Suppressor macrophage treated with lipopolysaccharide for 4 hours (primary cell): ENCODE measurements around the gene AGFG1.
"Not testable (repeated sequence)": the region's sequence is repeated elsewhere in the genome, so short reads cannot be mapped to it uniquely, and the experiment has no call there.

Experiments used
- DNase-seq: peaks from one replicate; pipeline ENCODE4 v3.0.0-alpha.2; 2020

The AGFG1 gene

GRCh38 chr2:227500301-227500630 is 28.3 kb downstream of the AGFG1 start:
- no peak for DNase-seq

- peak; percentile 40 for DNase-seq
These were observed 31.8 kb downstream of the AGFG1 start for GRCh38 chr2:227503433-227504406.

DNA sequence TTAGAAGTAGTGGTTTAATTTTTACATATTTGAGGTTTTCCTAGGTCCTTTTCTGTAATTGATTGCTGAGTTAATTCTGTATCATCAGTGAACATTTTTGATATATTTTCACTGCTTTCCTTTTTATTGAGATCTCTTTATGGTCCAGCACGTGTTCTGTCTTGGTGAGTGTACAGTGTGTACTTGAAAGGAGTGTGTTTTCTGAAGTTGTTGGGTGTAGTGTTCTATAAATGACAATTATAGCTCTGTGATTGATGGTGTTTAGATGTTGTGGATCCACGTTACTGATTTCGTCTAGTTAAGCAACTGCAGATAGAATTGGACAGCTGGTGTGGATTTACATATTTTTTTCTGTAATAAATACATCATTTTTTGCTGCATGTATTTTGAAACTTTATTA is 32.7 kb downstream of the AGFG1 start:
- DNase-seq, result no peak

DNA sequence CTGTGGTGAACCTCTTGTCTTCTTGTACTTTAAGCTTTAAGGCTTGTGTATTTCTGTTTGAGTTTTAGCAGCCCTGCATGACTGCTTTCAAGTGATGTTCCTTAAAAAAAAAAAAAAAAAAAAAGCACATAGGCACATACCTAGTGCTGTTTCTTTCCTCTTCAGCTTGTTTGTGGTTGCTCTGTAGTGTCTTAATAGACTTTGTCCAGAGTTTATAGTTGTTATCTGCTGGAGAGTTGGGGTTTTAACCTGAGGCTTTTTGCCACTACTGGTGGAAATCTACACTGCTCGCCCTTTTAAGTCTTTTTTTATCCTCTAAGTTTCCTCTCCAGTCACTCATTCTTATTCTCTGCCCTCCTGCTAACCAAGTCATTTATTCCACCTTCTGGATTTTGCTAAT is 34.5 kb downstream of the AGFG1 start:
- DNase-seq, result no peak

DNA sequence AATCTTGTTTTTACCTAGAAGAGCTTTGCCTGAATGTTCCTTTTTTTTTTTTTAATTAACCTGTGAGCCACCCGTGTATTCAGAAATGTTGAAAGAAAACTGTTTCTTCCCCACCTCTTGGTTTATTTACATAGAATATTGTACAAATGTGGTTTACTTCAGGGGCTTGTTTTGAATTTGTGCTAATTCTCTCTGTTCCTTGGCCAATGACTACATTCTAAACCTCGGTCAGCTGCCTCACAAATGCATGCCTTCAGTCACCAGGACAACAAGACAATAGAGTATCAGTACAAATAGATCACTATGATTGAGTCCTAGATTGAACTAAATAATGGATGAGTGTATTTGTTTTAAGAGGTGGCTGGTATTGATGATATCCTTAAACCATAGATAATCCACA is 36.0 kb downstream of the AGFG1 start:
- DNase-seq, result no peak

- peak; percentile 37 for DNase-seq
These were observed 37.1 kb downstream of the AGFG1 start for GRCh38 chr2:227509076-227509475.

- no peak for DNase-seq
These were observed 38.1 kb downstream of the AGFG1 start for GRCh38 chr2:227509824-227510619.

DNA sequence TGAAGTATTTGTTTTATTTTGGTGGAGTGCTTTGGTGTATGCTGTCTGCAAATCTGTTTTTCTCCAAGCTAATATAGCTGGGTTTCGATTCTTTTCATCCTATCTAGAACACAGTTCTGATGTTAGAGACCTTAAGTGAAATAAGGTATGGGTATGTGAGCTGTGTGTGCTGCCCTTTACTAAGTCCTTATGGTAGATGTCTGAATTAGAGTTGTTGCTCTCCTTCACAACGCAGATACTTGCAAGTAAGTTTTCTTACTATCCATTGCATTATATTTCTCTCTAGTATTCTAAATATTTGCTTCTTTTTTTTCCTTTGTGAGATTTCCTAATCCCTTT is 38.6 kb downstream of the AGFG1 start:
- DNase-seq, result no peak

DNA sequence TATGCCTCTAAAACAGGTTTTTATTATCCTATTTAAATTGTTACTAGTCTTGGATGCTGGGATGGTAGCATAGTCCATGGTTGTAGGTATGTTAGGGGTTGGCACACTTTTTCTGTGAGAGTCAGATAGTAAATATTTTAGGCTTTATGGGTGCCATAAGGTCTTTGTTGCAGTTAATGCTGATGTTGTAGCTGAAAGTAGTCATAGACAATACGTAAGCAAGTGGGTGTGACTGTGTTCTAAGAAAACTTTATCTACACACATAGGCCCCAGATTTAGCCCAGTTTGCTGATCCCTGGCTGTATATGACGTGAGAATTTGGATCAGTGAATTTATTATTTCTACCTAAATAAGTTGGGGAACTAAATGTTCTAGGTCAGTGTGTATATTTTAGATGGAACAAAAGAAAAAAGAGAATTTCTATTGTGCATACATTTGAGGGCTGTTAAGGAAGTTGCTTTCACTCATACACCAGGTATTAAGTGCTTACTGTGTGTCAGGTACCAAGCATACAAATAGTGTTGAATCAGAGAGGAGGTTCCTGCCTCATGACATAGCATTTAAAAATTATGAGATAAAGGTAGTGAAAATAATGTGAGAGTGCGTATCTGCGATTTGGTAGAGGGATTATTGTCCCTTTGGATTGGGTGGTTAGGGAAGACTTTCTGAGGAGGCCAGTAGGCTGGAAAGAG is 39.4 kb downstream of the AGFG1 start:
- DNase-seq, result no peak

DNA sequence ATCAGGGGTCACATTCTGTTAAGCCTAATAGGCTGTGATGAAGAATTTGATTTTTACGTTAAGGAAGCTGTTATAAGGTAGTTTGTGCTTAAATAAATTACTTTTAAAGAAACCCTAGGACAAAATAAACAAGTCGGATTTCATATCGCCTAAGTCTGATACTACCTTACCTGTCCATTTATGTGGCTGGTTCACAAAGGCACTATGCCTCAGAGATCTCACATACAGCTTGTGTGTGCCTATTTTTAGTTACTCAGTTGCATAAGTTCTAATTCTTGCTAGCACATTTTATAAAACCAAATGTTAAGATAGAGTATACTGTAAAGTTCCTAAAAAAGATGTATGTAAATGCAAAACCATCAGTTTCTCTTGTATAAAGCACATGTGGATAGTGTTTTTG is 40.0 kb downstream of the AGFG1 start:
- DNase-seq, result no peak

DNA sequence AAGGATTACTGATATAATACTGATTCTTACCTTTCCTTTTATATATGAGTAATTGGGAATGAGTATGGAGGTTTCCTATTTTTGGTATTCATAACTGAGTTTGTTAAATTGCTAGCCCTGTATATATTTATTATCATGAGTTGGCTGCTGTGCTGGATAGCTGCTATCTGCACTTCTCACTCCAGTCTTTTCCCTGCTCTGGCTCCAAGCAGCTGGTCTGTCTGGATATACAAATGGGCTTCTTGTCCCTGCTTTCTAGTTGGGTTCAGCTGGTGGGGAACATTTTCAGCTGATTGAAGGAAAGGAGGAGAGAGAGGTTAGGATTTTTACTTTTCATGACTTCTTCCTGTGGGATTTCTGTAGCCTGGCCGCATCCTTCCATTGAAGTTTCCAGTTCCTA is 41.2 kb downstream of the AGFG1 start:
- no peak for DNase-seq

GRCh38 chr2:227515742-227516141 is 43.8 kb downstream of the AGFG1 start:
- no peak for DNase-seq

DNA sequence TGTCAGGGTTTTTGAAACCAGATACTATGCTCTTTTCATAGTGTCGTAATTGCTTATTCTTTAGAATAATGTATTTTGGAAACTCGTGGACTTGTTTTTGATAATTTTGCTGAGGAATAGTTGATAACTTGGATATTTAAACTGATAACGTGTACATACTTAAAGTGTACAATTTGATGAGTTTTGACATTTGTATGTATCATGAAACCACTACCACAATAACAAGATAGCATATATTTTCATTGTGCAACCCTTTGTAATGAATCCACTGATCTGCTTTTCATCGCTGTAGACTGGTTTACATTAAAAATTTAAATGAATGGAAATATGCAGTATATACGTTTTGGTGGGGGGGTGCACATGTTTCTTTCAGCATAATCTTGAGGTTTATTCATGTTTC is 45.8 kb downstream of the AGFG1 start:
- DNase-seq, result no peak

GRCh38 chr2:227518278-227518865 is 46.4 kb downstream of the AGFG1 start:
- not testable (repeated sequence) for DNase-seq

DNA sequence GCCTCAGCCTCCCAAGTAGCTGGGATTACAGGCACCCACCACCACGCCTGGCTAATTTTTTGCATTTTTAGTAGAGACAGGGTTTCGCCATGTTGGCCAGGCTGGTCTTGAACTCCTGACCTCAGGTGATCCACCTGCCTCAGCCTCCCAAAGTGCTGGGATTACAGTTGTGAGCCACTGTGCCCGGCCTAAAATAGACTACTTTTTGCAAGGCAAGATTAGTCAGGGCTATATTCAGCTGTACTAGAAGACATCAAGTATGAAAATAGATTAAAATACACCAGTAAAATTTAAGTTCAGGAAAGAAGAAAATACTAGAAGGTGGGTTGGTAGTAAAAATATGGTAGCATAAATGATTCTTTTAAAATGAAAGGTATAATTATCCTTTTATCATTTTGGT is 49.2 kb downstream of the AGFG1 start:
- DNase-seq, result not testable (repeated sequence)

DNA sequence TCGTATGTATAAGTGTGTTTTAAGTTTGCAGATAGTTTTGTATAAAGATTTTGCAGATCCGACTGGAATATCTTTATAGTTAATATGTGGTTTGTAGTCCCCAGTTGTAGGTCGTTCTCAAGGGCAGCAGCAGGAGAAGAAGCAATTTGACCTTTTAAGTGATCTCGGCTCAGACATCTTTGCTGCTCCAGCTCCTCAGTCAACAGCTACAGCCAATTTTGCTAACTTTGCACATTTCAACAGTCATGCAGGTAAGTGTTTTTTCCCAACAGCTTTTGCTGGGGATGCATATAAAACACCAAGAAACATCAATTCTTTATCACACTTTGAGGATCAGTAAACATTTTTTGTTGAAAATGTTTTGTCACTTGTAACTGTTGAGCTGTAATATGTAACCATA is 52.7 kb downstream of the AGFG1 start:
- no peak for DNase-seq

DNA sequence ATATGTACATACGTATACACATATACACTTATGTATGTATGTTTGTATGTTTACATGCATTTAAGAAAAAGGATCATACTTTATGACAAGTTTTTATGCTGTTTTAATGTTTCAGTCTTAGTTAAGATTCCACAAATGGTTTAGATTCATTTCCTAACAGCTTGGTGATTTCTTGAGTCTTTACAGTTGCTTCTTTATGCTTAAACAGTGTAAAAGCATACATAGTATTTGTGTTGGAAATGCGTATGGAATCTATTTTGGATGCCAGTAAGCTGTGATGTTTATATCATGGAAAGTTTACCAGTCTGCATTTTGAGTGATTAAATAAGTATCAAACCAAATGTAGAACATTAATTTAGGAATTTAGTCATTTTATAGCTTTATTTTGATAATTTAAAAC is 55.4 kb downstream of the AGFG1 start:
- DNase-seq, result no peak

DNA sequence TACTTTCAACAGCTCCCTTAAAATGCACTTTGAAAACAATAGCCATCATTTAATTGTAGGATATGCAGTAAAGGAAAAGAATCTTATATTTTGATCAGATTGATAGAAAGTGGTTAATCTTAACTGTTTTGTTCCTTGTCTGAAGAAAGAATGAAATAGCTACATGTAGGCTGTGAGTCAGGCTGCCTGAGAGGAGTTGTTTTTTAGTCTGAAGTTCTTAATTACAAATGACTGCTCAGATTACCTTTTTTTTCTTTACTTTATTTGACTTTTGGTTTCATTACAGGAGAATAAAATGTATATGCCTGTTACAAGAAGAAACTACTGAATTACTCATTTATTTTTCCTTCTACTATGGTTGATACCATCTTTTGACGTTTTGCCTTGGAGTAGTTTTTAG is 56.8 kb downstream of the AGFG1 start:
- no peak for DNase-seq

GRCh38 chr2:227529871-227530270 is 57.9 kb downstream of the AGFG1 start:
- DNase-seq, result no peak

- no peak for DNase-seq
These were observed 62.8 kb downstream of the AGFG1 start for GRCh38 chr2:227534714-227535113.

- no peak for DNase-seq
These were observed 64.5 kb downstream of the AGFG1 start for GRCh38 chr2:227536445-227536844.

DNA sequence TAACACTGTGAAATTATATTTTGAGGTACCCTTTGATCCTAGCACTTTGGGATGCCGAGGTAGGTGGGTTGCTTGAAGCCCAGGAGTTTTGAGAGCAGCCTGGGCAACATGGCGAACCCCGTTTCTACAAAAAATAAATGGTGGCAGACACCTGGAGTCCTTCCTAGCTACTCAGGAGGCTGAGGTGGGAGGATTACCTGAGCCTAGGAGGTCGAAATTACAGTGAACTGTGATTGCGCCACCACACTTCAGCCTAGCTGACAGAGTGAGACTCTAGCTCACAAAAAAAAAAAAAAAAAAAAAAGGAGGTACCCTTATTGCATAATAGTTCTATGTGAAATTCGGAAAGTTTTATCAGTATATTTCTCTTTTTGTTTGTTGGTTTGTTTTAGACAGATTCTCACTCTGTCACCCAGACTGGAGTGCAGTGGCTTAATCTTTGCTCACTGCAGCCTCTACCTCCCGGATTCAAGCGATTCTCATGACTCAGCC is 67.6 kb downstream of the AGFG1 start:
- no peak for DNase-seq

DNA sequence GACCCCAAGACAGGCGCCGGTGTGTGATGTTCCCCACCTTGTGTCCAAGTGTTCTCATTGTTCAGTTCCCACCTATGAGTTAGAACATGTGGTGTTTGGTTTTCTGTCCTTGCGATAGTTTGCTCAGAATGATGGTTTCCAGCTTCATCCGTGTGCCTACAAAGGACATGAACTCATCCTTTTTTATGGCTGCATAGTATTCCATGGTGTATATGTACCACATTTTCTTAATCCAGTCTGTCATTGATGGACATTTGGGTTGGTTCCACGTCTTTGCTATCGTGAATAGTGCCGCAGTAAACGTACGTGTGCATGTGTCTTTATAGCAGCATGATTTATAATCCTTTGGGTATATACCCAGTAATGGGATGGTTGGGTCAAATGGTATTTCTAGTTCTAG is 68.4 kb downstream of the AGFG1 start:
- not testable (repeated sequence) for DNase-seq
